Measurements from ENCODE around the gene JMJD4. TPM values are rescaled to one million over a fixed set of nuclear protein-coding genes. Genes with fewer than 3 reads are reported as not detected.

The JMJD4 gene
- total RNA-seq, 1 donor from 2014 or later, result 18.5 TPM

Other genes starting within 250 kb of the JMJD4 start
- gene ZNF678, start 171.7 kb downstream of the JMJD4 start, total RNA-seq, result 50.0 TPM
- gene SNAP47, start 133 bp upstream of the JMJD4 start, total RNA-seq, result 59.4 TPM
- not detected for gene PRSS38, start 80.4 kb upstream of the JMJD4 start, total RNA-seq
- 14.6 TPM for gene WNT9A, start 212.6 kb upstream of the JMJD4 start, total RNA-seq

All from tongue (tissue), 1 donor.